ENCODE results near the gene USP12. TPM values are rescaled to one million over a fixed set of nuclear protein-coding genes. Genes with fewer than 3 reads are reported as not detected.

USP12 gene
- total RNA-seq, 1 donor from 2014 or later: 32.6 TPM

DNA sequence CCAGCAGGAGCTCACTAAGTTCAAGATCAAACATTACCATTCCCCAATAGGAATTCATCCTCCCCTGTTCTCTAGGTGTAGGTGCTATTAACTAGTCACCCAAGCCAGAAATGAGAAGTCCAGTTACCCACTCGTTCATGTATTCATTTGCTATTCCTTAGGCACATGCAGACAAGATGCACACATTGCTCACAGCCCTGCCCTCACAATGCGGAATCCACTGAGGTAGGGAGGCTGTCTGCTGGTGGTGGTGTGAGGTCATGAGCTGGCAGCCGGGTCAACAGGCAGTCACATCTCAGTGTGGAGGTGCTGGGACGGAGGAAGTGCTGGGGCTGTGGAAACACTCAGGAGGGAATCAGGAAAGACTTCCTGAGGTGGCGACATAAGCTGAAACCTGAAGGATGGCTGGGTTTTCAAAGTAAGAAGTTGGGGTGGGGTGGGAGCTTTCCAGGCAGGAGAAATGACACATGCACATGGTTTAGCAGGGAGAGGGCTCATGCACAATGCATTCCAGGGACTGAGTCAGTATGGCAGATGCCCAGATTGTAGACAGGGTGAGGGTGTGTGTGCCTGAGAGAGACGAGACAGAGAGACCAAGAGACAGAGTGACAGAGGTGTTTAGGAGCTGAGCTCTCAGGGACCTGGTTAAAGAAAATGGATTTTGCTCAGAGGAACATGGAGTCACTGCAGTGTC is 117.6 kb downstream of the USP12 start:
- H3K27me3 Mint-ChIP-seq (ENCODE audit: unreplicated experiment): no peaks in the 10 kb centered on the region
- TF ChIP-seq, protein P1, sequence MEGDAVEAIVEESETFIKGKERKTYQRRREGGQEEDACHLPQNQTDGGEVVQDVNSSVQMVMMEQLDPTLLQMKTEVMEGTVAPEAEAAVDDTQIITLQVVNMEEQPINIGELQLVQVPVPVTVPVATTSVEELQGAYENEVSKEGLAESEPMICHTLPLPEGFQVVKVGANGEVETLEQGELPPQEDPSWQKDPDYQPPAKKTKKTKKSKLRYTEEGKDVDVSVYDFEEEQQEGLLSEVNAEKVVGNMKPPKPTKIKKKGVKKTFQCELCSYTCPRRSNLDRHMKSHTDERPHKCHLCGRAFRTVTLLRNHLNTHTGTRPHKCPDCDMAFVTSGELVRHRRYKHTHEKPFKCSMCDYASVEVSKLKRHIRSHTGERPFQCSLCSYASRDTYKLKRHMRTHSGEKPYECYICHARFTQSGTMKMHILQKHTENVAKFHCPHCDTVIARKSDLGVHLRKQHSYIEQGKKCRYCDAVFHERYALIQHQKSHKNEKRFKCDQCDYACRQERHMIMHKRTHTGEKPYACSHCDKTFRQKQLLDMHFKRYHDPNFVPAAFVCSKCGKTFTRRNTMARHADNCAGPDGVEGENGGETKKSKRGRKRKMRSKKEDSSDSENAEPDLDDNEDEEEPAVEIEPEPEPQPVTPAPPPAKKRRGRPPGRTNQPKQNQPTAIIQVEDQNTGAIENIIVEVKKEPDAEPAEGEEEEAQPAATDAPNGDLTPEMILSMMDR (IDR thresholded peaks at IDR 0.05): no peak
- DNase-seq (ENCODE audit: extremely low spot score, unreplicated experiment): no peak
- no peaks in the 10 kb centered on the region for H3K9me3 Mint-ChIP-seq (ENCODE audit: unreplicated experiment)
- H3K36me3 Mint-ChIP-seq (ENCODE audit: unreplicated experiment): peaks cover 8% of the 10 kb centered on the region
- H3K27ac Mint-ChIP-seq (ENCODE audit: unreplicated experiment): no peak overlapping the region
- H3K4me3 Mint-ChIP-seq (ENCODE audit: unreplicated experiment): no peak overlapping the region
- H3K4me1 Mint-ChIP-seq (ENCODE audit: unreplicated experiment): peaks cover 42% of the 10 kb centered on the region

DNA sequence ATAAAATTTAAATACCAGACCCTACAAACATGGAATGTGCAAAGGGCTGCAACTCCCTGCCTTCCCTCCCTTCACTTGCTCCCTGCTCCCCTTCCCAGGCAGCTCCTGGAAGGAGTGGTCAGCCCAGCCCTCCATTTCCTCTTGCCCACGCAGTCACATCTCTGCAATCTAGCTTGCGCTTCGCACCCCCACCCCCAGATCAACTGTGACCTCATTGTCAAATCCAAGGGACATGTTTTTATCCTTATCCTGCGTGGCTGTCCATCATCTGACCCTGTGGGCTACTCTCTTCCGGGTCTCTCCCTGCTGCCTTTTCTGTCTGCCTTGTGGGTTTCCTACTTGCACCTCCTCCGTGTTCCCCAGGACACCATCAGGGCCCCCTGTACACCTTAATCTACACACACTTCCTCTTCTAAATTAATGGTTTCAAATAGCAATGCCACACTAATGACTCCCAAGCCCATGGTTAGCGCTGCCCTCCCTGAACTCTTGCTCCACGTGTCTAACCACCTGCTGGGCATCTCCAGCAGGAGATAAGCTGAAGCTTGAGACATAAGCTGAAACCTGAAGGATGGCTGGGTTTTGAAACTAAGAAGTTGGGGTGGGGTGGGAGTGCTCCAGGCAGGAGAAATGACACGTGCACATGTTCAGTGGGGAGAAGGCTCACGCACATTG is 118.3 kb downstream of the USP12 start:
- H3K9me3 Mint-ChIP-seq (ENCODE audit: unreplicated experiment): no peaks in the 10 kb centered on the region
- H3K36me3 Mint-ChIP-seq (ENCODE audit: unreplicated experiment): peaks cover 8% of the 10 kb centered on the region
- peaks cover 42% of the 10 kb centered on the region for H3K4me1 Mint-ChIP-seq (ENCODE audit: unreplicated experiment)
- no peak overlapping the region for H3K27ac Mint-ChIP-seq (ENCODE audit: unreplicated experiment)
- DNase-seq (ENCODE audit: extremely low spot score, unreplicated experiment): no peak
- no peaks in the 10 kb centered on the region for H3K27me3 Mint-ChIP-seq (ENCODE audit: unreplicated experiment)
- TF ChIP-seq, protein P1 (IDR thresholded peaks at IDR 0.05): no peak
- H3K4me3 Mint-ChIP-seq (ENCODE audit: unreplicated experiment): no peak overlapping the region

DNA sequence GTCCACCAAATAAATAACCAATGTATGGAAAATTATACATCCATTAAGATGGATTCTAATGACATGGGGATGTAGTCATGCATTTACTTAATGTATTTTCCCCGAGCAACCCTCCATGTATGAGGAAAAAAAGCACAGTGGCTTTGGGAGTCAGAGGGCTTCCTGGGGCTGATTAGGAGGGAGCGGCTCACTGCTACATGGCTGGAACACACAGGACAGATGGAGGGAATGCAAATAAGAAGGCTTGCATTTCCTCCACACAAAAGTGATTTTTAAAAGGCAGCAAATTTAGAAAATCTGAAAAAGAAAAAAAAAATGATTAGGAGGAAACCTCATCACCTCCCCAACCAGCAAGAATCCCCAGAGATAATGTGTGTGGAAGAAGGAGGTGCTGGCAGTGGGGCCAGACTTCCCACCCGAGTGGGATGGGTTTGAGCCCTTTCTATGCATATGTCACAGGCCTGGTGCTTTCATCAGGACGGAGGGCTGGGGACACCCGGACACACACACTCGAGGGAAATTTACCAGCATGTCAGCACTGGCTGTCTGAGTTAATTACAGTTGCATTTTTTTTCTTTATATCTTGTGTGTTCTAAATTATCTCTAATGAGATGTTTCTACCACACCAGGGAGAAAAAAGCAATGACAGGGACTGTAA is 118.9 kb downstream of the USP12 start:
- Mint-ChIP-seq H3K4me1 (ENCODE audit: unreplicated experiment) (peaks cover 38% of the 10 kb centered on the region), H3K9me3 (ENCODE audit: unreplicated experiment) (no peaks in the 10 kb centered on the region), H3K4me3 (ENCODE audit: unreplicated experiment) (no peak overlapping the region), H3K27ac (ENCODE audit: unreplicated experiment) (no peak overlapping the region), H3K36me3 (ENCODE audit: unreplicated experiment) (peaks cover 6% of the 10 kb centered on the region), H3K27me3 (ENCODE audit: unreplicated experiment) (no peaks in the 10 kb centered on the region)
- DNase-seq (ENCODE audit: extremely low spot score, unreplicated experiment): no peak
- TF ChIP-seq, protein P1 (IDR thresholded peaks at IDR 0.05): no peak

DNA sequence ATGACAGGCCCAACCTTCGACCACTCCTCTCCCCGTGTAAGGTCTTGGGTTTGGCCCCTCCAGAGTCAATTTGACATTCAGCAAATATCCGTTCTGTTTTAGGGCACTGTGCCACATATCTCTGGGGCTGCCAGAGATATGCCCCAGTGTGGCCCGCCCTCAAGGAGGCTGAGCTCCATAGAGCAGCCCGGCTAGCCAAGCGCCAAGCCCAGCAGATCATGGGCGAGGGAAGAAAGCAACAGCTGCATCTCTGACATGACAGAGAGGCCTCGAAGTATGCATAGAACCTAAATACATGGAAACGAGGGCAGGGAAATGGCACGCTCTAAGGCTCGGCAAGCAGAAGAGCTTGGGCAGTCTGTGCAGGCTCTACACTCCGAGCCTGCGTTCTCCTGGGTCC is 124.5 kb downstream of the USP12 start:
- Mint-ChIP-seq H3K9me3 (ENCODE audit: unreplicated experiment) (no peaks in the 10 kb centered on the region), H3K4me3 (ENCODE audit: unreplicated experiment) (no peak overlapping the region), H3K27me3 (ENCODE audit: unreplicated experiment) (no peaks in the 10 kb centered on the region), H3K27ac (ENCODE audit: unreplicated experiment) (no peak overlapping the region), H3K36me3 (ENCODE audit: unreplicated experiment) (peaks cover 6% of the 10 kb centered on the region), H3K4me1 (ENCODE audit: unreplicated experiment) (peaks cover 36% of the 10 kb centered on the region)
- TF ChIP-seq, protein P1 (IDR thresholded peaks at IDR 0.05): no peak
- DNase-seq (ENCODE audit: extremely low spot score, unreplicated experiment): no peak
